Heart left ventricle (tissue), 16 donors: ENCODE measurements around the gene PTPRE. TPM values are rescaled to one million over a fixed set of nuclear protein-coding genes. Genes with fewer than 3 reads are reported as not detected.

Source experiments
- ATAC-seq, 4 donors: fragments of 200-7000 bp; cut with Tn5 transposase; one replicate each; pipeline ENCODE4 v1.9.1; 2020 to 2022; ENCODE audit warnings: moderate library complexity in 4 of 4, mild to moderate bottlenecking in 3 of 4, moderate number of reproducible peaks in 1 of 4
- DNase-seq, 5 donors: peaks; one replicate each; pipeline ENCODE4 v3.0.0-alpha.2; 2020
- H3K27ac ChIP-seq, 12 donors: fragments of 200-600 bp; sonication (generic) in 4 of 12; one replicate each; pipeline versions ENCODE4 v1.5.0 to v1.8.0; 2016 to 2022; ENCODE audit warnings: mild to moderate bottlenecking in 2 of 12
- H3K27me3 ChIP-seq, 9 donors: fragments of 200-600 bp; sonication (generic) in 2 of 9; one replicate each; pipeline versions ENCODE4 v1.5.1 to v1.8.0; 2016 to 2022; ENCODE audit warnings: mild to moderate bottlenecking in 3 of 9
- H3K36me3 ChIP-seq, 9 donors: fragments of 200-600 bp; sonication (generic) in 2 of 9; one replicate each; pipeline versions ENCODE4 v1.5.0 to v1.8.0; 2018 to 2022; ENCODE audit warnings: mild to moderate bottlenecking in 2 of 9
- H3K4me1 ChIP-seq, 12 donors: fragments of 200-600 bp; sonication (generic) in 4 of 12; one replicate each; pipeline versions ENCODE4 v1.5.0 to v1.8.0; 2016 to 2022; ENCODE audit warnings: mild to moderate bottlenecking in 3 of 12
- H3K4me3 ChIP-seq, 12 donors: fragments of 200-600 bp; sonication (generic) in 4 of 12; one replicate each; pipeline versions ENCODE4 v1.5.0 to v1.8.0; 2017 to 2022; ENCODE audit warnings: mild to moderate bottlenecking in 9 of 12, moderate library complexity in 4 of 12
- H3K9me3 ChIP-seq, 12 donors: fragments of 200-600 bp; sonication (generic) in 4 of 12; one replicate each; pipeline versions ENCODE4 v1.5.0 to v1.8.0; 2016 to 2022; ENCODE audit warnings: mild to moderate bottlenecking in 1 of 12
- POLR2A ChIP-seq, 2 donors: fragments of 450-650 bp; IDR thresholded peaks; one replicate each; pipeline ENCODE4 v1.6.1; 2017; ENCODE audit warnings: antibody characterized with exemption in 2 of 2, mild to moderate bottlenecking in 2 of 2, moderate library complexity in 2 of 2
- WGBS, 4 donors: extraction: QIAGEN DNeasy Blood & Tissue Kit in 2 of 4; methylation state at CpG; one replicate each; pipeline versions ENCODE4 v1.1.5 to v1.1.7; 2013 to 2018; 5-methylcytosine and 5-hydroxymethylcytosine counted together
- intact Hi-C, 10 donors: fragments of 100-400 bp; cut with DNase I; formaldehyde crosslinking; loops; one replicate each; pipeline versions ENCODE4 v1.11.1 to v1.14.2; 2022
- polyA plus RNA-seq, 2 donors: library from polyadenylated mRNA; stranded (reverse); fragments of 200-250 nt; gene quantifications; one replicate each; pipeline ENCODE4 v1.2.3, GENCODE V29; 2013
- total RNA-seq, 9 donors: library from RNA; depleted of rRNA in 2 of 9; stranded (reverse); fragments of >200 nt in 2 of 9; fragmentation: NEBNext Ultra II Directional in 3 of 9; extraction: Animal tissue kit (Norgen Biotek cat#: 25700) in 3 of 9; gene quantifications; one replicate each; pipeline versions ENCODE4 v1.1.0 to v1.2.4, GENCODE V29; 2016 to 2023
- TF ChIP-seq, protein P1 (sequence below), 12 donors: fragments of 200-600 bp; sonication (generic) in 4 of 12; IDR thresholded peaks; one replicate each; pipeline versions ENCODE4 v1.5.0 to v1.8.0; 2018 to 2022; ENCODE audit warnings: antibody characterized with exemption in 12 of 12, mild to moderate bottlenecking in 5 of 12
- donor health status: ischemic (EF 13 %, LVEDD 7.1; RV severe dilation, severe dysfunction).
- donor health status: healthy with polysubstance abuse.
- donor health status: DM: no; HTN: yes; CAD: no.
- donor health status: DM: no; HTN: no; CAD: no.
- donor health status: ischemic (EF 25% LVEDD 6.9; RV normal size, moderate dysfunction).
- donor health status: ischemic (EF 25% LVEDD 5.7; RV mildly dilated, moderate dysfunction).
- donor health status: healthy.
- donor health status: DM: yes; HTN: yes; CAD: no.
- donor health status: ischemic (EF 35%, LVEDD 5.7; RV mildly dilated, moderate dysfunction).
- donor health status: nonischemic (EF 11% LVEDD 7.7; RV severe dilation, severe dysfunction).
- donor health status: DM: yes; HTN: yes; CAD: no.
- donor health status: PGD.
- donor health status: ischemic (EF 29% LVEDD 5.4; RV normal size, mild dysfunction).
- donor health status: nonischemic (EF 23%, LVEDD 6.1; RV moderate dilation, normal function).

Gene PTPRE
- total and polyA plus RNA-seq, 11 donors = 6.9 to 55.0 (median 24.1) TPM

GRCh38 chr10:127928021-127928806 is 21.3 kb downstream of the PTPRE start:
- DNase-seq = no peak
- 58 to 62% (median 59%) methylated on average over 10 of the region's 10 CpGs for WGBS, 4 donors
- no peaks in the 10 kb centered on the region for H3K27me3 ChIP-seq
- no peak overlapping the region for H3K4me3 ChIP-seq
- intact Hi-C loops = loop anchor here in 1 of 10 donors (10.0 kb wide), 1 partner anchor 47 kb away; no protein-coding TSS in a partner anchor
- peaks cover 0 to 10% (median 0%) of the 10 kb centered on the region in 9 donors for H3K36me3 ChIP-seq
- peaks cover 0 to 53% (median 31%) of the 10 kb centered on the region in 12 donors for H3K4me1 ChIP-seq
- ATAC-seq = peak in 1 of 4 donors; percentile 34
- TF ChIP-seq, protein P1, sequence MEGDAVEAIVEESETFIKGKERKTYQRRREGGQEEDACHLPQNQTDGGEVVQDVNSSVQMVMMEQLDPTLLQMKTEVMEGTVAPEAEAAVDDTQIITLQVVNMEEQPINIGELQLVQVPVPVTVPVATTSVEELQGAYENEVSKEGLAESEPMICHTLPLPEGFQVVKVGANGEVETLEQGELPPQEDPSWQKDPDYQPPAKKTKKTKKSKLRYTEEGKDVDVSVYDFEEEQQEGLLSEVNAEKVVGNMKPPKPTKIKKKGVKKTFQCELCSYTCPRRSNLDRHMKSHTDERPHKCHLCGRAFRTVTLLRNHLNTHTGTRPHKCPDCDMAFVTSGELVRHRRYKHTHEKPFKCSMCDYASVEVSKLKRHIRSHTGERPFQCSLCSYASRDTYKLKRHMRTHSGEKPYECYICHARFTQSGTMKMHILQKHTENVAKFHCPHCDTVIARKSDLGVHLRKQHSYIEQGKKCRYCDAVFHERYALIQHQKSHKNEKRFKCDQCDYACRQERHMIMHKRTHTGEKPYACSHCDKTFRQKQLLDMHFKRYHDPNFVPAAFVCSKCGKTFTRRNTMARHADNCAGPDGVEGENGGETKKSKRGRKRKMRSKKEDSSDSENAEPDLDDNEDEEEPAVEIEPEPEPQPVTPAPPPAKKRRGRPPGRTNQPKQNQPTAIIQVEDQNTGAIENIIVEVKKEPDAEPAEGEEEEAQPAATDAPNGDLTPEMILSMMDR (IDR thresholded peaks at IDR 0.05) = no peak
- TF ChIP-seq POLR2A (IDR thresholded peaks at IDR 0.05) = no peak
- H3K27ac ChIP-seq = peak overlapping the region in 4 of 12 donors; percentile 7 to 43 (median 30)
- peaks cover 0 to 9% (median 0%) of the 10 kb centered on the region in 12 donors for H3K9me3 ChIP-seq

DNA sequence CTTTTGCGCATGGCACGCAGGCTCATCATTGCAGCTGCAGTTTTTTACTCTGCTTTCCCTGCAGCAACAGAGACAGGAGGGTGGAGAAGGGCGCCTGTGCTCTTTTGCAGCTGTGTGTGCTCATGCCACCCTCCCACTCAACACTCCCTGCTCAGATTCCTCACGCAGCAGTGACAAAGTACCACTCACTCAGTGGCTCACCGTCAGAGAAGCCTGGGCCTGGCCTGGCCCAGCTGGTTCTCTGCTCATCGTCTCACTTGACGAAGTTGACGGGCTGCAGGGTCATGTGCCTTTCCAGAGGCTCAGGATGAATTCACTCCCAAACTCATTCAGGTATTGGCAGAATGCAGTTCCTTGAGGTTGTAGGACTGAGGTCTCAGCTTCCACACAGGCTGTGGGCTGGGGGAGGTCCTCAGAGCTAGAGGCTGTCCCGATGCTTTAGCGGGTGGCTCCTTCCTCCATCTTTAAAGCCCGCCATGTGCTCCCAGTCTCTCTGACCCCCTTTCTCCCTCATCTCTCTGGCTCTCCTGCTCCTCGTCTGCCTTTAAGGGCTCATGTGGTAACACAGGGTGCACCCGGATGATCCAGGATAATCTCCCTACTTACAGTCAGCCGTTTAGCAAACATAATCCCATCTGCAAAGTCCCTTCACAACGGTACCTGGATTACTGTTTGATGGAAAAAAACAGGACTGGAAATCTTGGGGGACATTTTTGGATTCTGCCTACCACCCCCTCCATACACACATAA is 25.8 kb downstream of the PTPRE start:
- 87 to 92% (median 89%) methylated on average over 15 of the region's 15 CpGs for WGBS, 4 donors
- peaks cover 0 to 10% (median 0%) of the 10 kb centered on the region in 12 donors for H3K9me3 ChIP-seq
- TF ChIP-seq POLR2A (IDR thresholded peaks at IDR 0.05) = no peak
- TF ChIP-seq, protein P1 (IDR thresholded peaks at IDR 0.05) = no peak
- H3K27me3 ChIP-seq = no peaks in the 10 kb centered on the region
- ATAC-seq (no peak), DNase-seq (no peak)
- peaks cover 0 to 22% (median 0%) of the 10 kb centered on the region in 9 donors for H3K36me3 ChIP-seq
- H3K27ac ChIP-seq = no peak overlapping the region
- no peak overlapping the region for H3K4me3 ChIP-seq
- peaks cover 0 to 21% (median 6%) of the 10 kb centered on the region in 12 donors for H3K4me1 ChIP-seq
- intact Hi-C loops = no loop called here

DNA sequence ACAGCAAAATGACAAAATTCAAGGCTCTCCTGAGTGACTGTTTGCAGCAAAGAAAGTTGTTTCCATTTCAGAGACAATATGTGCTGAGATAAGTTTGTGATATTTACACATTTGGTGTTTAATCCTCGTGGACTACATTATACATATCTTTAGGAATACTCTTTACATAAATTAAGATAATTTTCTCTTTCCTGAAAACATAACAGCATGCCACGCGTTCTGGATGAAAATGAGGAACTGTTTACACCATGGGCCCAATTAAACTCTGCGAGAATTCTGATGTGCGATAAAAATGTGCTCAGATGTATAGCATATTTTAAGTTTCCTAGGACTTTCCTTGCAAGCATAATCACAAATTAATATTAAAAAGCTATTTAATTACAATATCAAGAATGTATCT is 26.4 kb downstream of the PTPRE start:
- ATAC-seq (no peak), DNase-seq (no peak)
- no peak for TF ChIP-seq POLR2A (IDR thresholded peaks at IDR 0.05)
- TF ChIP-seq, protein P1 (IDR thresholded peaks at IDR 0.05) = no peak
- H3K27ac ChIP-seq = no peak overlapping the region
- peaks cover 0 to 22% (median 0%) of the 10 kb centered on the region in 9 donors for H3K36me3 ChIP-seq
- intact Hi-C loops = no loop called here
- WGBS, 4 donors = 94 to 96% (median 95%) methylated on average over 5 of the region's 5 CpGs
- H3K27me3 ChIP-seq = no peaks in the 10 kb centered on the region
- peaks cover 0 to 10% (median 0%) of the 10 kb centered on the region in 12 donors for H3K9me3 ChIP-seq
- peaks cover 0 to 21% (median 4%) of the 10 kb centered on the region in 12 donors for H3K4me1 ChIP-seq
- H3K4me3 ChIP-seq = no peak overlapping the region

- DNase-seq (no peak), ATAC-seq (peak in 1 of 4 donors; percentile 27)
- H3K27me3 ChIP-seq = no peaks in the 10 kb centered on the region
- intact Hi-C loops = no loop called here
- H3K27ac ChIP-seq = no peak overlapping the region
- peaks cover 0 to 22% (median 0%) of the 10 kb centered on the region in 9 donors for H3K36me3 ChIP-seq
- 94 to 97% (median 95%) methylated on average over 12 to 14 of the region's 14 CpGs for WGBS, 4 donors
- H3K4me3 ChIP-seq = no peak overlapping the region
- peaks cover 0 to 10% (median 0%) of the 10 kb centered on the region in 12 donors for H3K9me3 ChIP-seq
- H3K4me1 ChIP-seq = peaks cover 0 to 16% (median 0%) of the 10 kb centered on the region in 12 donors
- TF ChIP-seq, protein P1 (IDR thresholded peaks at IDR 0.05) = no peak
- no peak for TF ChIP-seq POLR2A (IDR thresholded peaks at IDR 0.05)
Observed at GRCh38 chr10:127934383-127934782, 27.5 kb downstream of the PTPRE start.
